MM.1S (cell line): Measurements from ENCODE around the gene NBPF11.

Experiments
- EZH2phosphoT487 ChIP-seq: fragments of 300-600 bp; sonication (generic); IDR thresholded peaks from 2 replicates; pipeline ENCODE4 v1.6.1; 2018; ENCODE audit warnings: antibody characterized with exemption, low read length
- TF ChIP-seq, protein P1 (sequence below): fragments of 300-600 bp; sonication (generic); IDR thresholded peaks from 2 replicates; pipeline ENCODE4 v1.5.1; 2016; ENCODE audit warnings: antibody characterized with exemption, low read length, mixed read lengths

DNA sequence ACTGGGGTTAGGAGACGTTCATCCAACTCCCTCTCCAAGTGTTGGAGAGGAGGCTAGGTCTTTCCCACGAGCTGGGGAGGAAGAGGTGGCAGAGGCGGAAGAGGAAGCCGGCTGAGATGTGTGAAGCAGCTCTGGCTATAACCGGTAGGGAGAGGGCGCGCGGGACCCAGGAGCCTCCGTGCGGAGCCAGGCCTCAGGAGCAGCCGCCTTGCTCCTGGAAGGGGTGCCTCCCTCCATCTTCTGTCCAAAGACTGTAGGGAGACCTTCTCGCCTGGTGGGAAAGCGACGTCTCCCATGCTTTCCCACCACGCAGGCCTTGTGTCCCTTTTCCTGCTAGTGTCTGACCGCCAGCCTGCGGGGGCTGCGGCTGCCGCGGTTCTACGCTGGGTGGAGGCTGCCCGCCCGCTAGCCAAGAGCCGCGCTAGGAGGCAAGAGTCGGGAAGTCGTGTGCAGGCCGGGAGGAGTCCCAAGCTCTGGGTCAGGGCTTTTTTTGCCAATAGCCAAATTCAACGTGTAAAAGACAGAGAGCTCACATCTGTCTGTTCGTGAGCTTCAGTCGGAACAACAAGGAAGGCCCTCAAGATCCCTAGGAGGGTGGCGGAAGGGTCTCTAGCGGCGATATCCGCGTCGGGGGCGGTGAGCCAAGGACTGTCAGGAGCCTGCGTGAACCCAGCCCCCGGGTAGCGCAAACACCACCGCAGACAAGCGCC lies 8.4 kb upstream of the NBPF11 start:
- TF ChIP-seq, protein P1, sequence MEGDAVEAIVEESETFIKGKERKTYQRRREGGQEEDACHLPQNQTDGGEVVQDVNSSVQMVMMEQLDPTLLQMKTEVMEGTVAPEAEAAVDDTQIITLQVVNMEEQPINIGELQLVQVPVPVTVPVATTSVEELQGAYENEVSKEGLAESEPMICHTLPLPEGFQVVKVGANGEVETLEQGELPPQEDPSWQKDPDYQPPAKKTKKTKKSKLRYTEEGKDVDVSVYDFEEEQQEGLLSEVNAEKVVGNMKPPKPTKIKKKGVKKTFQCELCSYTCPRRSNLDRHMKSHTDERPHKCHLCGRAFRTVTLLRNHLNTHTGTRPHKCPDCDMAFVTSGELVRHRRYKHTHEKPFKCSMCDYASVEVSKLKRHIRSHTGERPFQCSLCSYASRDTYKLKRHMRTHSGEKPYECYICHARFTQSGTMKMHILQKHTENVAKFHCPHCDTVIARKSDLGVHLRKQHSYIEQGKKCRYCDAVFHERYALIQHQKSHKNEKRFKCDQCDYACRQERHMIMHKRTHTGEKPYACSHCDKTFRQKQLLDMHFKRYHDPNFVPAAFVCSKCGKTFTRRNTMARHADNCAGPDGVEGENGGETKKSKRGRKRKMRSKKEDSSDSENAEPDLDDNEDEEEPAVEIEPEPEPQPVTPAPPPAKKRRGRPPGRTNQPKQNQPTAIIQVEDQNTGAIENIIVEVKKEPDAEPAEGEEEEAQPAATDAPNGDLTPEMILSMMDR = no peak
- no peak for TF ChIP-seq EZH2phosphoT487
